ENCODE results near the gene AVPR1B.

The AVPR1B gene

DNA sequence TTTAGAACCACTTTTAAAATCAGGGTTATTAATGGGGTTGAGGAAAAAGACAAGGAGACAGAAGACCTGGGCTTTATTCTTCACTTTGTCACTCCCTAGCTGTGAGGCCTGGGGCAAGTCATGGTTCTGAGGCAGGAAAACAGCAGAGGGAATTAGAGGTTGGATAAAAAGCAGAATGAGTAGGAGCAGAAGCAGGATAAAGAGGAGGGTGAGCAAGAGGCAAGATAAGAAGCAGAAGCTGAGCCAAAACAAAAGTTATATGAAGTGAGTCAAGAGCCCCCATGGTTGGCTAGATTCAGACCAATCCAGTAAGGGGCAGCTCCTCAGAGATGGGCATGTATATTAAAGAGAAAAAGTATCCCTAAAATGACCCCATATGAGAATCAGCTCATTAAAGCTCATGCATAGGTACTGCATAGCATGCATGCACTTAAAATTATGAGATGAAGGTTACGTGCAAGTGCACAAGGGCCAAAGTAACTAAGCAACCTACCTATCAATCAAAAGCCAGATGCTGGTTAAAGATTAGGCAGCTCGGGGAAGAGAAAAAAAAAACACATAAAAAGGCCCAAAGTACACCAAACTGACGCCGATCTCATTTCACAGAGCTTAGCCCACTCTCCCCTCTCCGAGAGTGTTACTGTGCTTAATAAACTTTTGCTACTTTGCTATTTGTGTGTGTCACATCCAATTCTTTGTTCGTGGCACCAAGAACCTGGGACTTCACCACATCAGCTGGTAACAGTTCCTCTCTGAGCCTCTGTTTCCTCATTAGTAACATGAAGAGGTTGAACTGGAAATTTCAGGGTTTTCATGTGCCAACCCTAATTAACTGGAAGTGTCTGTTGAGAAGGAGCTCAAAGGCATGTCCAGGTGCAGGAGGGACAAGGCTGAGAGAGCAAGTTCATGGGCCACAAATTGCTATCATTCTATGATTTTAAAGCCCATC, 2.2 kb downstream of the AVPR1B start:
- no peak for DNase-seq (ENCODE audit: extremely low read depth in 1 of 2, low read depth in 1 of 2)

DNA sequence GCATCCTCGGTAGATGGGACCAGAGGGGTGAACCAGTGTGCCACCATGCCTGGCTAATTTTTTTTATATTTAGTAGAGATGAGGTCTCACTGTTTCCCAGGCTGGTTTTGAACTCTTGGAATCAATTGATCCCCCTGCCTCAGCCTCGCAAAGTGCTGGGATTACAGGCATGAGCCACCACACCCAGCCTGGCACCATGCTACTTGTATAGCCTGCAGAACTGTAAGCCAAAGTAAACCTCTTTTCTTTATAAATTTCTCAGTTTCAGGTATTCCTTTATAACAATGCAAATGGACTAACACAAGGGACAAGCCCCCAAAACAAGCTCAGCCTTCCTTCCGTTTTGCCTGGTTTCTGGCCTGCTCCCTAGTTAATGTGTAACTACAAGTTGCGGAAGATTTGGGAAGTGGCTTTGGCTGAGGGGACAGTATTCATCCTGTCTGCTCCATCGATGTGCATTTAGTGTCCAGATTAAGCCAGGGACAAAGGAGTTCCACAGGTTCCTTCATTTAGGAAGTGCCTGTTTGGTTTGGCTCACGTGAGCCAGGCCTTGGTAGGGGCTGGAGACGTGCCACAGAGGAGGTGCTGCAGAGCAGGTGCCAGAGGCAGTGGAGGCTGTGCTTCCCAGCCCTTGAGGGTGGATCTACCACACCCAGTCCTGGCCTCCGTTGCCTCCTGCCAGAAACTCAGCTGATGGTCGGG, 4.4 kb downstream of the AVPR1B start:
- no peak for DNase-seq (ENCODE audit: extremely low read depth in 1 of 2, low read depth in 1 of 2)

DNA sequence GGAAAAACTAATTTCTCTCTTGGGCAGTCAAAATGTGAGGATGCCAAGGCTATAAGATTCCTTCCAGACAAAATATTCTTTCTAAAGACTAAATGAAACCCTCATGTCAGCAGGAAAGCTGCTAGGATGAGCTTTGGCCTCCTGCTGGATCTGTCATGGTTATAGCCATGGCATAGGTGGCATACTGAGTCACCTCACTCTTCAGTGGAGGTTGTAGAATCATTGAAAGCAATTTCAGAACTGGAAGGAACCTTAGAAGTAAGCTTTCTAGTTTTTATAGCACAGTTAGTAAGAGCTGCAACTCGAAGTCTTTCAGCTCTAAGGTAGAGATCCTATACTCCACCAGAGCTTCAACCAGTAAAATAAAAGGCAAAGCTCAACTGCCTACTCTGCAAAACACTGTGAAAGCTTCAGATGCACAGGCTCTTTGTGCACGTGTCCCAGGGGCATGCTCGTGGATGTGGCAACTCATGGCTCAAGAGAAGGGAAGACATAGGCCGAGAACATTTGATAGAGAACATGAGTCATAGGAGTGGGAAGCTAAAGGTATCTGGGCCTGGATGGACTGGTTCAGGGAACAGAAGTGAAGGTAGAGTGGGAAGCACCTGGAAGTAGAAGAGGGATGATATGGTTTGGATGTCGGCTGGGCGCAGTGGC, 5.8 kb downstream of the AVPR1B start:
- DNase-seq (ENCODE audit: extremely low read depth in 1 of 2, low read depth in 1 of 2), result no peak

DNA sequence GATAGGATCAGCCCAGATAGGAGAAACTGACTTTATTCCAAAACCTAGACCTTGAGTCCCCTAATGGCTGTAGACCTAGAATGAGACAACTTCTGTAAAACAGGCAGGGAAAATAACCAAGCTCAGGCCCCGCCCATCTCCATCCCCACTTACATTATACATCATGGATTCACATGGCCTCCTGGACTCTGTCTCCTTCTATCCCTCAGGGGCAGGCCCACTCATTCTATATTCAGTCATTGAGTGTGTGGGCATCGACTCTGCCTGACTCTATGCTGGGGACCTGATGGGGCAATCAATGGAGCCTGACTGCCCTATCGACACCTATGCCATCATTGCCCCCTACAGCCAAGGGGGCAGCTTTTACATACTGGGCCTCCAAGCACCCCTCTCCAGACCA, 6.4 kb downstream of the AVPR1B start:
- no peak for DNase-seq (ENCODE audit: extremely low read depth in 1 of 2, low read depth in 1 of 2)

- DNase-seq (ENCODE audit: extremely low read depth in 1 of 2, low read depth in 1 of 2), result no peak
These were observed 7.0 kb downstream of the AVPR1B start for GRCh38 chr1:206110161-206110560.

DNA sequence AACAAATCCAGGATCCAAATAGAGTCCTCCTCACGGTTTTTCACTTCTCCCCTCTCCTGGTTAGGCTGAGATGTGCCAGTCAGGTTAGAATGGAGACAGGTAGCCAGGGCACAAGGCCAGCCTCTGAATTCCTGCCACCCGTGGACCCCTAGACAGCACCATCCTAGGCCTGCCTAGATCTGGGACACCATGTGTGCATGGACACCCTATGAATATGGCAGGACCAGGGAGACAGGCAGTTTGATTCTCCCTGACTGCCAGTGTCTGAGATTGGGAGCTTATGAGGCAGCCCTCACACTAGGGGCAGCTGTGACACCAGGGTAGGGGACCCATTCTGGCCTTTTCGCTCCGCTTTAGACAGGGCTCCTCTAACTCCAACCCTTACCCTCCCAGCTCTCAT, 7.5 kb downstream of the AVPR1B start:
- no peak for DNase-seq (ENCODE audit: extremely low read depth in 1 of 2, low read depth in 1 of 2)

DNA sequence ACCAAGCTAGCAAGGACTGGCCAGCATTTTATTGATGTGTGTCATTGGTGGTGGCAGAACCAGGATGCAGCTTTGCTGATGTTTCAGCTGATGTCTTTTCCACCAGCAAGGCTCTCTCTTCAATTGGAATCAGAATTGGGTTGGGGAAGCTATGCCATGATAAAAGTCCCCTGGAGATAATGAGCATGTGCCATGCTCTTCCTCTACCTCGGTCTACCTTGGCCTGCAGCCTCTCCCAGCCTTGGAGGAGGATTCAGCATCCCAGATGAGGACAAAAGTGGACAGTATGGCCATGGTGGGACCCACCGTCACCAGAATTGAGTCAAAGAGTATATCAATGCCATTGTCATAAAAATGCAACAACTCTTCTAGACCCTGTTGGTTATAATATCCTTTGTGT, 8.6 kb downstream of the AVPR1B start:
- no peak for DNase-seq (ENCODE audit: extremely low read depth in 1 of 2, low read depth in 1 of 2)

GRCh38 chr1:206107168-206107544, 10.0 kb downstream of the AVPR1B start:
- no peak for DNase-seq (ENCODE audit: extremely low read depth in 1 of 2, low read depth in 1 of 2)

- DNase-seq (ENCODE audit: extremely low read depth in 1 of 2, low read depth in 1 of 2), result peak; percentile 45 to 60
These were observed 10.6 kb downstream of the AVPR1B start for GRCh38 chr1:206106328-206107167.

- no peak for DNase-seq (ENCODE audit: extremely low read depth in 1 of 2, low read depth in 1 of 2)
These were observed 11.7 kb downstream of the AVPR1B start for GRCh38 chr1:206105464-206105995.

- no peak for DNase-seq (ENCODE audit: extremely low read depth in 1 of 2, low read depth in 1 of 2)
These were observed 13.2 kb downstream of the AVPR1B start for GRCh38 chr1:206103979-206104378.

DNA sequence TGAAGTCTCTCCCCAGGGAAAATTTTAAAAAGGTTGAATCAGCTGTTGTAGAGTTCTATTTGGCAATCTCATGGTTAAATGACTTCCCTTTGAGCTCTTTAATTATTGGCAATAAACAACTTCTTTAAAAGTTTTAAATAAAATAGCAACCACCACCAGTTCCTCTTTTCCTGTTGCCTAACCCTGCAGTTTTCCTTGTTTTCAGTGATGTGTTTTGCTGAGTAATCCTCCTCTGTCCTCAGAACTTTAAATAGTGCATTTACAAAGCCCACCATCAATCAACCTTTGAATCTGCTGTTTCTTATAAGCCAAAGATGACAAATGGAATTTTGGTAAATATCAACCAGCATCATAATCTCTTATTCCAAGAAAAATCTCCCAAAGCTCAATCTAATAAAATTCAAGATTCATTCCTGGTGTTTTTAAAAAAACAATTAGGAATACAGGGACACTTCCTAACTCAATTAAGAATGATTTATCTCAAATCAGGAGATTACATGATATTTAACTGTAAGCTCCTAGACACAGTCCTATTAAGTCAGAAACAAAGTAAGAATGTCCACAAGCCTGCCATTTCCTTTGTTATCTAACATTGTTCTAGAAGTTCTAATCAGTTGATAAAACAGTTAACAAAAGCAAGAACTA, 14.8 kb downstream of the AVPR1B start:
- no peak for DNase-seq (ENCODE audit: extremely low read depth in 1 of 2, low read depth in 1 of 2)

DNA sequence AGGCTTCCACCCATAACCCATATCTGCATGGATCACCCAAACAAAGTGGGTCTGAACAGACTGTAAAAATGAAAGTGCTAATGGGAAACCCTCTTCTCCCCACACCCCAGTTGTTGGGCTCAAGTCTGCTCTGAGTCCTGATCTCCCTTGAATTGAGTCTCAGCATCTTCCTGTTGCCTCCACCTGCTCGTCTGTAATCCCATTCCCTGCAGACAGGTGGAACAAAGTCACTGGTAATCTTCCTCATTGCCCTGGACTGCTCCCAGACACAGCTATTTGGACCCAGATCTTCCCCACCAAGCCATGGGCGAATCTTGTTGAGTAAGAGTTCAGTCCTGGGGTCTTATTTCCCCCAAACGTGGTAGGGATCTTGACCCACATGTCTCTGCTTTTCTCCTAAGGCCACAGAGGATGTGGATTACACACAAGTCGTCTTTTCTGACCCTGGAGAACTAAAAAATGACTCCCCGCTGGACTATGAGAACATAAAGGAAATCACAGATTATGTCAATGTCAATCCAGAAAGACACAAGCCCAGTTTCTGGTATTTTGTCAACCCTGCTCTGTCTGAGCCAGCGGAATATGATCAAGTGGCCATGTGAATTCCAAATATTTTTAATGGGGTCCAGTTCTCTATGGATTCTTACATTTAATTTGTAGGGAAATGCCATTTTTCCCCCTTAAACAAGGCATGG, 15.7 kb downstream of the AVPR1B start:
- no peak for DNase-seq (ENCODE audit: extremely low read depth in 1 of 2, low read depth in 1 of 2)

GRCh38 chr1:206100226-206100815, 16.9 kb downstream of the AVPR1B start:
- no peak for DNase-seq (ENCODE audit: extremely low read depth in 1 of 2, low read depth in 1 of 2)

DNA sequence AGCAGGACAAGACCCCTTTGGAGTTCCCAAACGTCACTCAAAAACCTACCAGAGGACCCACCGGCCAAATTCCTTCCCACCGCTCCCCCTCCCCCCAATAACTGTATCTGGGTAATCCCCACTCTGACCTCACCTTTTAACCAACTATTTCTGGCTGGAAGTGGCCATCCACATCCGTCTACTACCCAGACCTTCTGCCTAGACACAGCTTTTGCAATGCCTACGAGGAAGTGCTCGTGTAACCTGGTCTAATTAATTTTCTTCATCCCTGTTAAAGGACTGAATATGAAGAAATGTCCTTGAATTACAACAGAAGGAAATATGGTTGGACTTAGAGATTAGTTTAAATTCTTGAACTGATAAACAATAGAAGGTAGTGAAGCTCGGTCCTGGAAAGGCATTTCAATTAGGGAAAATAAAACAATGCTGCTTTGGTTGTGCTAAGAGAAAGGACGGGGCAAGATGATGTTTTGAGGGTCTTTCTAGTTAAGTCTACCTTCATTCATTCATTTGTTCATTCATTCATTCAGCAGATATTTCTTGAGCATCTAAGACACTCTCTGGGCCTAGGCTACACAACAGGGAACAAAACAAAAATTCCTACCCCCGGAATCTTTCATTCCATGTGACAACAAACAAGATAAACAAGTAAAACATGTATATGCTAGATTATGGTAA, 18.8 kb downstream of the AVPR1B start:
- DNase-seq (ENCODE audit: extremely low read depth in 1 of 2, low read depth in 1 of 2), result no peak

DNA sequence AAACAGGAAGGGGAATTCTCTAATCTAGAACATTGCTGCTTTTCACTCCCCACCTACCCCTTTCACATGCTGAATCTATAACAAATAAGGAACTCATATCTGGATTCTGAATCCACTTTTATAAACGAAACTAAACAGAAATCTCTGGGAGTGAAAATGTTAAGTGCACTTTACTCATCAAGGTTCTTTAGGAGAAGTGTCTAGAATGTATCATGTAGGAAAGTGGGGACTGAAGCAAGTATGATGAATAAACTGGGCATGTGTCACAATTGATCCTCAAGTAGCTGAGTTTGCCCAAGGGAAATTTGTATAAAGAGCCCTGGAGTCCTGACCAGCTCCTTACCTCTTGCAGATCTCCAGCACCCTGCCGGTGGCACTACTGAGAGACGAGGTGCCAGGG, 19.8 kb downstream of the AVPR1B start:
- no peak for DNase-seq (ENCODE audit: extremely low read depth in 1 of 2, low read depth in 1 of 2)

- no peak for DNase-seq (ENCODE audit: extremely low read depth in 1 of 2, low read depth in 1 of 2)
These were observed 23.2 kb downstream of the AVPR1B start for GRCh38 chr1:206094024-206094423.

GRCh38 chr1:206089341-206089740, 27.8 kb downstream of the AVPR1B start:
- DNase-seq (ENCODE audit: extremely low read depth in 1 of 2, low read depth in 1 of 2), result no peak

All from stimulated activated CD8-positive, alpha-beta memory T cell treated with anti-CD3 and anti-CD28 coated beads, Interleukin-7, amount 100 ng/mL, for 48 hours (primary cell).